Activated T-helper 2 cell treated with anti-CD3 and anti-CD28 coated beads, Interferon-gamma antibody, Interleukin-2, Interleukin-4, amounts not matched to agents 10 μg/mL and 5 μg/mL and 100 μg/mL, durations not matched to agents 14 hours and 24 hours and 36 hours (primary cell): ENCODE results near the gene EPB41L4B. TPM values are rescaled to one million over a fixed set of nuclear protein-coding genes. Genes with fewer than 3 reads are reported as not detected.

Source experiments
- DNase-seq: peaks from one replicate; pipeline ENCODE4 v3.0.0; 2021; ENCODE audit warnings: low spot score
- H3K27ac Mint-ChIP-seq: one replicate; pipeline ENCODE4 v1.8.0; 2021; ENCODE audit warnings: mixed read lengths
- H3K27me3 Mint-ChIP-seq: one replicate; pipeline ENCODE4 v1.8.0; 2021; ENCODE audit warnings: low read depth, mixed read lengths
- H3K36me3 Mint-ChIP-seq: one replicate; pipeline ENCODE4 v1.8.0; 2021; ENCODE audit warnings: low read depth, mixed read lengths
- H3K4me1 Mint-ChIP-seq: one replicate; pipeline ENCODE4 v1.8.0; 2021; ENCODE audit warnings: low read depth, mixed read lengths
- H3K4me3 Mint-ChIP-seq: one replicate; pipeline ENCODE4 v1.8.0; 2021; ENCODE audit warnings: low read depth, mild to moderate bottlenecking, moderate library complexity, mixed read lengths
- H3K9me3 Mint-ChIP-seq: one replicate; pipeline ENCODE4 v1.8.0; 2021; ENCODE audit warnings: mixed read lengths
- intact Hi-C: fragments of 100-400 bp; cut with micrococcal nuclease; formaldehyde crosslinking; loops from one replicate; pipeline ENCODE4 v1.15.1; 2023
- total RNA-seq: library from RNA; stranded (reverse); gene quantifications from 2 replicates; pipeline ENCODE4 v1.2.3, GENCODE V29; 2022

Gene EPB41L4B
- total RNA-seq, 1 donor from 2014 or later: 1.6 TPM

DNA sequence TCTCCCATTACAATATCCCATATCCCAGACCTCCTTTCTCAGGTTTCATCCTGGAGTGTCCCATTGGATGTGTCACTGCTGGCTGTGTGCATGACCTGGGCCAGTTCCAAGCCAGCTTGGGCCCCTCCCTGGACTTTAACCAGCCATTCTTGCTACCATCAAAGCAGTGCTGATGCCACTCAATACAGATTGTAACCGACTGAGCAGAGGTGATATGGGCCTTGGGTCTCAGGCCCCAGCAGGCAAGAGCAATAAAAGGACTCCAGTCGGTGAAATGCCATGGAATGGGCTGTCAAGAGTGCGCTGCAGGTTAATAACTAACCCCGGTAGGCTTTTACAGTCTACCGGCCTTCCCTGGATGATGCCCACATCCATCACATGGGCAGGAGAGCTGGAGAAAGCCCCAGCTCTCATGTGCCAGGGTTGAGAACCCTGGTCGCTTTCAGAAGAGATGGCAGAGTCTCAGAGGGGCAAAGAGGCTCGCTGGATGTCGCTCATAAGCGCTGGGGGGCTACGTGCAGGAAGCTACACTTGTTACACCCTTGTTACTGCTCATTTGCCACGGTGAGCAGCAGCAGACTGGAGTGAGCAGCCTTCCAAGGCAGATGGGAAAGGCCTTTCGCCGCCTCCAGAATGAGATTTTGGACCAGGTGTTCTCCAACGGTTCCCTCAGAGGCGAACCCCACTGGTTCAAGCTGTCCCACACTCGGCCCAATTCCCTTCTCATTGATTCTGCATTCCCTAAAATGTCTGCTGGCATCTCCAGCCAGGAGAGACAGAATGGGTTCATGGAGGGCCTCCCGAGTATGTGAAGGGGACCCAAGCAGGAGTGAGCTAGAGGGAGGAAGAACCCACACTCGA lies 13.2 kb downstream of the EPB41L4B start:
- H3K4me1 Mint-ChIP-seq: peaks cover 4% of the 10 kb centered on the region
- no peak overlapping the region for H3K27ac Mint-ChIP-seq
- H3K4me3 Mint-ChIP-seq: no peak overlapping the region
- intact Hi-C loops: no loop called here
- H3K9me3 Mint-ChIP-seq: no peaks in the 10 kb centered on the region
- H3K27me3 Mint-ChIP-seq: peaks cover 37% of the 10 kb centered on the region
- DNase-seq: no peak
- H3K36me3 Mint-ChIP-seq: no peaks in the 10 kb centered on the region

DNA sequence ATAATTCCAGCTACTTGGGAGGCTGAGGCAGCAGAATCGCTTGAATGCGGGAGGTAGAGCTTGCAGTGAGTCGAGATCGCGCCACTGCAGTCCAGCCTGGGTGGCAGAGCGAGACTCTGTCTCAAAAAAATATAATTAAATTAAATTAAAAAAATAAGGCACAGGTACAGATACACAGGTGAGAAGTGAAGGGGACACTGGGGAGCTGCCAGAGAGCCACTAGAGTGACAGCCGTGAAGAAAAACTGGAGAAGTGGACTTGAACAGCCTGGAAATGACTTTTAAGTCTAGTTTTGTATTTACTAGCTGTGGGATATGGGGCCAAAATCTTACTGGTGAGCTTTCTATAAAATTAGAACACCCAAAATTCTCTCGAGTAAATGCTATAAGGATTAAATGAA lies 15.1 kb downstream of the EPB41L4B start:
- no peak overlapping the region for H3K27ac Mint-ChIP-seq

GRCh38 chr9:109304347-109304746 lies 16.5 kb downstream of the EPB41L4B start:
- Mint-ChIP-seq H3K4me1 (no peaks in the 10 kb centered on the region), H3K27ac (no peak overlapping the region), H3K27me3 (peaks cover 26% of the 10 kb centered on the region), H3K36me3 (no peaks in the 10 kb centered on the region), H3K4me3 (no peak overlapping the region), H3K9me3 (no peaks in the 10 kb centered on the region)
- intact Hi-C loops: no loop called here
- DNase-seq: no peak

More for the DNA sequence above, 15.1 kb downstream of the EPB41L4B start:
- peaks cover 32% of the 10 kb centered on the region for H3K27me3 Mint-ChIP-seq
- no peaks in the 10 kb centered on the region for H3K4me1 Mint-ChIP-seq
- no peaks in the 10 kb centered on the region for H3K36me3 Mint-ChIP-seq
- no peak overlapping the region for H3K4me3 Mint-ChIP-seq
- intact Hi-C loops: no loop called here
- no peak for DNase-seq
- no peaks in the 10 kb centered on the region for H3K9me3 Mint-ChIP-seq

- peaks cover 23% of the 10 kb centered on the region for H3K27me3 Mint-ChIP-seq
- no peak for DNase-seq
- H3K36me3 Mint-ChIP-seq: no peaks in the 10 kb centered on the region
- no peaks in the 10 kb centered on the region for H3K9me3 Mint-ChIP-seq
- H3K4me1 Mint-ChIP-seq: no peaks in the 10 kb centered on the region
- intact Hi-C loops: no loop called here
- no peak overlapping the region for H3K4me3 Mint-ChIP-seq
- H3K27ac Mint-ChIP-seq: no peak overlapping the region
These were observed 17.0 kb downstream of the EPB41L4B start for GRCh38 chr9:109303900-109304299.

- Mint-ChIP-seq H3K9me3 (no peaks in the 10 kb centered on the region), H3K27ac (no peak overlapping the region), H3K36me3 (no peaks in the 10 kb centered on the region), H3K4me1 (peaks cover 3% of the 10 kb centered on the region), H3K27me3 (peaks cover 21% of the 10 kb centered on the region), H3K4me3 (no peak overlapping the region)
- intact Hi-C loops: no loop called here
- DNase-seq: no peak
These were observed 18.3 kb downstream of the EPB41L4B start for GRCh38 chr9:109302606-109303005.

DNA sequence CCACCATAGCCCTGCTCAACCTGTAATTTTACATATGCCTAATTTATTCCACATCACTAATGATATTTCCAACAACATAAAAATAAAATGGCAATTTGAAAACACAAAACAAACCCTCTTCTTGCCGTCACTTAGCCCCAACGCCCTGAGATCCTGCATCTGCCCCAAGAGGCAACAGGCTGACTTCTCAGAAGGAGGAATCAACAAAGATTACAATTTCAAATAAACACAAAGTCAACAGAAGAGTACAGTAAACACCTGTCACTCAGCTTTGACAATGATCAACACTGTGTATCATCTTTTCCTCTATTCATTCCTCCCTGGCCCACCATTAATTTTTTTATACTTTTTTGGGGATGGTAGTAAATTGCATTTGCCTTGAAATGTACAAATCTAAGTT lies 19.8 kb downstream of the EPB41L4B start:
- Mint-ChIP-seq H3K27ac (no peak overlapping the region), H3K36me3 (no peaks in the 10 kb centered on the region), H3K4me3 (no peak overlapping the region), H3K27me3 (peaks cover 19% of the 10 kb centered on the region), H3K4me1 (peaks cover 5% of the 10 kb centered on the region), H3K9me3 (no peaks in the 10 kb centered on the region)
- no peak for DNase-seq
- intact Hi-C loops: no loop called here

GRCh38 chr9:109299891-109300290 lies 21.0 kb downstream of the EPB41L4B start:
- DNase-seq: no peak
- intact Hi-C loops: no loop called here
- Mint-ChIP-seq H3K27me3 (peaks cover 18% of the 10 kb centered on the region), H3K27ac (no peak overlapping the region), H3K4me1 (peaks cover 12% of the 10 kb centered on the region), H3K9me3 (no peaks in the 10 kb centered on the region), H3K36me3 (no peaks in the 10 kb centered on the region), H3K4me3 (no peak overlapping the region)

DNA sequence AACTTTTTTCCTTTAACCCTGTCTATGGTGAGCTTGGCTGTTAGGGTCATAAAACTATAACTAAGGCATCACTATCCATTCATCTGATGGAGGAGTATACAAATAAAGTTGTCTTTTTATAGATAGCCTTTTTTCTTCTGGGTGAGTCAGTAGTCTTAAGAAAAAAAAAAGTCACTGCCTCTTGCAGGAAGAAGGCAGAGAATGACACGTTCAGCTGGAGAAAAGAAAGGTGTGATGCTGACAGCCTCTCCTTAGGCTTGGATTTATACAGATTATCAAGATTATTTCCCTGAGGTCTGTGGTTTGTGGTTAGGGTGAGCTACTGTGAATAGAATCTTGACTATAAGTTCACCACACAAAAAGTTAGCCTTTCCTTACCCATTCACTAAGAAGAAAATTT lies 23.0 kb downstream of the EPB41L4B start:
- H3K4me3 Mint-ChIP-seq: no peak overlapping the region
- peaks cover 15% of the 10 kb centered on the region for H3K27me3 Mint-ChIP-seq
- H3K9me3 Mint-ChIP-seq: no peaks in the 10 kb centered on the region
- H3K4me1 Mint-ChIP-seq: peaks cover 12% of the 10 kb centered on the region
- no peak for DNase-seq
- intact Hi-C loops: no loop called here
- no peaks in the 10 kb centered on the region for H3K36me3 Mint-ChIP-seq
- no peak overlapping the region for H3K27ac Mint-ChIP-seq

DNA sequence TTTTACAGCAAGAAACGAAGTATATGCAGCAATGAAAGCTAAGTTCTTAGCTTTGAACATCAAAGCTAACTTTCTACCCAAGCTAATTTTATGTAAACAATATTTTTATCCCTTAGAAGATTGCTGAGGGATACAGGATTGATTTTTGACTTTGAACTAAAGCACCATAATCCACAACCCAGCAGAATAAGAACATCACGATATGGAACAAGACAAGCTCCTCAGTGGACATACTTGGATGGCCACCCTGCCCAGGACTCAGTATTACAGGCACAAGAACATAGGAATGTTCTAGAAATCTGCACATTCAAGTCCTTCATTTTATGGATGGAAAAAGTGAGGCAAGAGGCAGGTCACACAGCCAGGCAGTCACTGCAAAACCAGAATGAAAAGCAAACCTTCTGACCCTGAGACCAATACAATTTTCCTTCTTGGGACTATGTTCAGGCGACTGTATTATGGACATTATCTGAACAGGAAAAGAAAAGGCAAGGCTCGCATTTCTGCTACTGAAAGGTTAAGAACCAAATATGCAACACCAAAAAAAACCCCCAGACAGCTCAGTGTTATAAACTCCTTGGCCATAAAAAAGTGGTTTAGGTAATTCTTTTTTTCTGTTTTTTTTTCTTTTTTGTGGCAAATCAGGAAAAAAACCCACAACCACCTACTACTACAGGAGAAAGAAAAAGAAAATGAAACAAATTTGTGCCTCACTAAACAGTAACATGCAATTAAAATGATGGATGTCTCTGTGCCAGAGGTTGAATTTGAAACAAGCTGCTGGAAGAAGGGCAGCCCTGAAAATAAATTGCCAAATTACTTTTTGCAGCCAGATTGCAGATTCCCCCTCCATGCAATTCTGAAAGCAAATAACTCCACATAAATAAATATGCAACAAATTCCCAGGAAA lies 25.4 kb downstream of the EPB41L4B start:
- no peak for DNase-seq
- Mint-ChIP-seq H3K27ac (no peak overlapping the region), H3K27me3 (peaks cover 6% of the 10 kb centered on the region), H3K9me3 (no peaks in the 10 kb centered on the region), H3K4me1 (peaks cover 12% of the 10 kb centered on the region), H3K36me3 (no peaks in the 10 kb centered on the region), H3K4me3 (no peak overlapping the region)
- intact Hi-C loops: no loop called here

DNA sequence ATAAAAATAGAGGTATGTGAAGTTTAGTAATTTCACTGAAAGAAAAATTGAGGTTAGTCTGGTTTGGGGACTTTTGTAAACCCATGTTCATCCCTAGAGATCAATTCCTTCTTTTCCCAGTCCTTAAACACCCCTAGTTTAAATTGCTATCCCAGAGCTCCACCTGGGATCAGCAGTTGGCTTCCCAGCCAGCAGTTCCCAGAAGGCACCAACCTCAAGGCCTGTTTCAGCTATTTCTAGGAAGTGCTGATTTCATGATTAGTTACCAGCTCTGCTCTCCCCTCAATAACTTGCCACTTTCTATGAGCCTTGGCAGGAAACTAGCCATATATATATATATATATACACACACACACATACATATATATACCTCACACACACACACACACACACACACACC lies 30.5 kb downstream of the EPB41L4B start:
- no peaks in the 10 kb centered on the region for H3K36me3 Mint-ChIP-seq
- H3K4me3 Mint-ChIP-seq: no peak overlapping the region
- H3K9me3 Mint-ChIP-seq: no peaks in the 10 kb centered on the region

DNA sequence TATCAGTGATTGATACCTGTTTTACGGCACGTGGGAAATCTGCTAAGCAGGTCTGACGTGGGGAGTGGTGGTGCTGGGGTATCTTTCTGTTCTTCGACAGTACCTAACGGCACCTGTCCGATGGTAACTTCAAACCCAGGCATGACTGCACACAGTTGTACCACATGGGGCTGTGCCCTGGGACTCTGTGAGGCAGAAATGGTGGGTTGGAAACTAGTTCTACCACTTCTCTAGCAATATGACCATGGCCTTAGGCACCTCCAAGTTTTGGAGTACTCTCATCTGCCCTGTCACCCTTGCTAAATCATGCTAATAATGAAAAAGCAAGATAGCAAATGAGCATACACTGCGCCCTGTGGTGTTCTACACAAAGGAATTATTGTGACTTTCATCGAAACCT lies 30.9 kb downstream of the EPB41L4B start:
- H3K27me3 Mint-ChIP-seq: peaks cover 4% of the 10 kb centered on the region
- no peaks in the 10 kb centered on the region for H3K4me1 Mint-ChIP-seq
- H3K4me3 Mint-ChIP-seq: no peak overlapping the region
- no peaks in the 10 kb centered on the region for H3K9me3 Mint-ChIP-seq
- H3K27ac Mint-ChIP-seq: no peak overlapping the region
- no peak for DNase-seq
- intact Hi-C loops: no loop called here
- no peaks in the 10 kb centered on the region for H3K36me3 Mint-ChIP-seq

More for the DNA sequence above, 30.5 kb downstream of the EPB41L4B start:
- intact Hi-C loops: no loop called here
- peaks cover 1% of the 10 kb centered on the region for H3K4me1 Mint-ChIP-seq
- DNase-seq: no peak
- H3K27ac Mint-ChIP-seq: no peak overlapping the region
- H3K27me3 Mint-ChIP-seq: peaks cover 4% of the 10 kb centered on the region

DNA sequence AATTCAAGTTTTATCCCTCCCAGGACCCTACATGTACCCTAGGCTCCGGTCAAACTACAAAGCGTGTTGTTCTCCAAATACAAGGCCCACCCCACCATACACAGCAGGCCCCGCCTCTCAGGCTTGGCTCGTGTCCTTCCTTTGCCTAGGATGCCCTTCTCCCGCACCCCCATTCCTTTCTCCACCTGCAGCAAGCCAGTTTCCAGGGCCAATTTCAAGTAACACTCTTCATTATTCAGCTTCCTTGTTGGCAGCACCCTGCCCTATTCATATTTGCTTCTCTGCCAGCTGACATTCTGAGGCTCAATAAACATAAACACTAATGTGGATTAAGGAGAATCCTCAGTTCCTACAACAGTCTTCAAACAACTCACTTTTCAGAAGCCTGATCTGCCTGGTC lies 31.7 kb downstream of the EPB41L4B start:
- H3K4me1 Mint-ChIP-seq: no peaks in the 10 kb centered on the region
- no peak overlapping the region for H3K27ac Mint-ChIP-seq
- intact Hi-C loops: no loop called here

GRCh38 chr9:109286981-109287380 lies 33.9 kb downstream of the EPB41L4B start:
- intact Hi-C loops: no loop called here
- Mint-ChIP-seq H3K9me3 (no peaks in the 10 kb centered on the region), H3K27me3 (peaks cover 4% of the 10 kb centered on the region), H3K27ac (no peak overlapping the region), H3K4me3 (no peak overlapping the region), H3K4me1 (no peaks in the 10 kb centered on the region), H3K36me3 (no peaks in the 10 kb centered on the region)
- no peak for DNase-seq

More for the DNA sequence above, 31.7 kb downstream of the EPB41L4B start:
- H3K4me3 Mint-ChIP-seq: no peak overlapping the region
- no peaks in the 10 kb centered on the region for H3K36me3 Mint-ChIP-seq
- H3K9me3 Mint-ChIP-seq: no peaks in the 10 kb centered on the region
- peaks cover 4% of the 10 kb centered on the region for H3K27me3 Mint-ChIP-seq
- no peak for DNase-seq
